Measurements from ENCODE around the gene FOXL2.
A peak's percentile ranks its signal among the peaks of the same experiment; 100 is the strongest.
"Not testable (repeated sequence)": the region's sequence is repeated elsewhere in the genome, so short reads cannot be mapped to it uniquely, and the experiment has no call there.

The FOXL2 gene

DNA sequence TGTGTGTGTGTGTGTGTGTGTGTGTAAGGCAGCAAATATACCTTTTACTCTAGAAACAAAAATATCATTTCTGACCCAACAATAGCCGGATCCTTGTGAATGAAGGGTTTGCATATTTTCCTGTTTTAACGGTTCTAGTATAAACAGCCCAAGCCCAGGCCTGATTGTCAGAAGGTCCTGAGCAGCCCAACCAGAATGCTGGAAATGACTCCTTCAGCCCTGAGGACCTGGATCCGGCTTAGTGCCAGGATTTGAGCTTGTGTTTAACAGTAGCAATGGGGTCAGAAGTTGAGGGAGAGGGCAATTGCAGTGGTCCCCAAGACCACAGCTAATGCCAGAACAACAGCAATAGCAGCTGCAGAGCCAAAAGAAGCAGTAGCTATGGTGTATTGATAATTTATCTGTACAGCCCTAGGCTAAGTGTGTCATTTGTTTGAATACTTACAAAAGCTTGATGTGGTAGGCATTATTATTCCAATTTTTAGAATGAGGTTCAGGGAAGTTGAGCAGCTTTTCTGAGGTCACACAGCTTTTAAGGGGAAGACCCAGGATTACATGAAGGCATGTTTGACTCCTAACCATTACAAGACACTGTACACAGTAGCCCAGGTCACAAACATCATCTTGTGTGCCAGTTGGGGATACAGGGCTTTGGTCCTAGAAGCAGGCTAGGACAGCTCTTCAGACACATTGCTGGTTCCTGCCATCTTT, 12.8 kb downstream of the FOXL2 start:
- peak in 1 of 10 donors; percentile 37 for DNase-seq
- intact Hi-C loops (cut with DNase I) = loop anchor here (2.0 kb wide), 1 partner anchor 395 kb away; no protein-coding TSS in a partner anchor

DNA sequence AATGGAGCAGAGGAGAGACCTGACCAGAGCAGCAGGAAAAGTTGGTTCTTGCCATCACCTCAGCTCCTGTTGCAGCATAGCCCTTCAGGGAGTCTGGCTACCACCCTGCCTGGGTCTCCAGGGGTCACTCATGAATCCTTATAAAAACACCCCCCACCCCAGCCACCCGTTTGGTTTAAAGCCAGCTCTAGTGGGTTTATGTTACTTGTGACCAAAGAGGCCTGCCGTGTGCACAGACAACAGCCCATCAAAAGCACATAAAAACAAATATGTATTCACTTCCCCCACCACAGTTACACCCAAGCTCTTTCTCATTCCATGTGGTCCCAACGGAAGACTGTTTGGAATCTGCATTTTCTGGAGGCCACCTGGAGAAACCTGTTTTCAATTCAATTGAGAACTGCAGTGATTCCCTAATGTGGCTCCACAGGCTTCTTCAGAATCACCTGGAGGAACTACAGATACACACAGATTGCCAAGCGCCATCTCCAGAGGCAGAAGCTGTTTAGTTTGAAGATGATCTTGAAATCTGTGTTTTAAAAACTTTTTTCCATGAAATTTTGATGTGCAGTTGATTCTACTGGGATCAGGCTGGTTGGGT, 13.8 kb downstream of the FOXL2 start:
- intact Hi-C loops (cut with DNase I) = no loop called here

DNA sequence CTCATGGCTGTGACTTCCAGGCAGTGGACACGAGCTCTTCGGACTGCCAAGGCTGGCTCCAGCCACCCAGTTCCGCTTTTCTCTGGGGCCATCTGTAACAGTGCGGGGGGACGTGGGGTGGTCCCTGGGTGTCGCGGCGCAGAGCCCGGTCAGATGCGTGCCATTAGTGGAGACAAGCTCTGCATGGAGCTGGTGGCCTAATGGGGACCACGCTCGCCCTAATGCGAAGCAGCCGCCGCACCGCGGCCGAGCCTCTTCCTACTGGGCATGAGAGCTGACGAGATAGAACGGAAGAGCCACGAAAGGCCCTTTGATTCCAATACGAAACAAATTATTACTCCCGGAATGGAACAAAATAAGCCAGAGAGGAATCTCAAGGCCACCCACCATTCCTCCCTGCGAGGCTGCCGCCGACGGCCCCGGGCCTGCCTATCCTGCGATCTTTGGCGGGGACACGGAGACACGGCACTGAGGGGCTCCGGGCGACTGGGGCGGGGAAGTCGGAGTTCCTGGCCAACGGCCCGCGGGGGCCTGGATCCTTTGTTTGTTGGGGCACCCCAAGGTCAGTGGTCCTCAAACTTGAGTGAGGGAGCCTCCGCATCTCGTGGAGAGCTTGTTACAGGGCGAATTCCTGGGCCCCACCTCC, 18.1 kb downstream of the FOXL2 start:
- intact Hi-C loops (cut with DNase I) = no loop called here
- peak in 1 of 10 donors; percentile 30 for DNase-seq

More for the DNA sequence above, 13.8 kb downstream of the FOXL2 start:
- no peak for DNase-seq

DNA sequence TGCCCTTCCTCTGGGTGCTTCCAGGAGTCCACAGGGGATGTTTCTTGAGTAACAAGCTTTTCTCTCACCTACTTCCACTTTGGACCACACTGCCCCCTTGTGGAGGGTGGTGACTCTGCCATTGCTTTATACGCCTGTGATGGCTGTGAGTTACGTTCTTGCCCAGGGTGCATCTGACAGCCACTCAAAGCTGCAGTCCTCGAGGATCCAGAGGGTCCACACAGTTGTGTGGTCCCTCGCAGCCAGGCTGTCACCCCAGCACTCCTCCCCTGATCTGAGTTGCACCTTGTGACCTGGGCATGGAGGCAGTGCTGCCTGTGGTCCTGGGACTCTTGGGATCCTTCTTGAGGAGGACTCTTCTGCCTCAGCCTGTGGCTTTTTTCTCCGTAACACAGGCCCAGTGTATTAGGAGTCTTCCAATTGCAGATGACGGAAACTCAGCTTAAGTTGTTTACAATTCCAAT, 23.4 kb downstream of the FOXL2 start:
- intact Hi-C loops (cut with DNase I) = loop anchor here (5.0 kb wide), 1 partner anchor 506 kb away; no protein-coding TSS in a partner anchor
- peak in 9 of 10 donors; percentile 43 to 95 (median 78) for DNase-seq

DNA sequence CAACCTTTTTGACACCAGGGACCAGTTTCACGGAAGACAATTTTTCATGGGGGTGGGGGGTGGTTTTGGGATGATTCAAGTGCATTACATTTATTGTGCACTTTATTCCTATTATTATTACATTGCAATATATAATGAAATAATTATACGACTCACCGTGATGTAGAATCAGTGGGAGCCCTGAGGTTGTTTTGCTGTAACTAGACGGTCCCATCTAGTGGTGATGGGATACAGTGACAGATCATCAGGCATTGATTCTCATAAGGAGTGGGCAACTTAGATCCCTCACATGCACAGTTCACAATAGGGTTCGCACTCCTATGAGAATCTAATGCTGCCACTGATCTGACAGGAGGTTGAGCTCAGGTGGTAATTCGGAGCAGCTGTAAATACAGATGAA, 24.5 kb downstream of the FOXL2 start:
- intact Hi-C loops (cut with DNase I) = loop anchor here (5.0 kb wide), 1 partner anchor 505 kb away; no protein-coding TSS in a partner anchor
- DNase-seq = not testable (repeated sequence)

DNA sequence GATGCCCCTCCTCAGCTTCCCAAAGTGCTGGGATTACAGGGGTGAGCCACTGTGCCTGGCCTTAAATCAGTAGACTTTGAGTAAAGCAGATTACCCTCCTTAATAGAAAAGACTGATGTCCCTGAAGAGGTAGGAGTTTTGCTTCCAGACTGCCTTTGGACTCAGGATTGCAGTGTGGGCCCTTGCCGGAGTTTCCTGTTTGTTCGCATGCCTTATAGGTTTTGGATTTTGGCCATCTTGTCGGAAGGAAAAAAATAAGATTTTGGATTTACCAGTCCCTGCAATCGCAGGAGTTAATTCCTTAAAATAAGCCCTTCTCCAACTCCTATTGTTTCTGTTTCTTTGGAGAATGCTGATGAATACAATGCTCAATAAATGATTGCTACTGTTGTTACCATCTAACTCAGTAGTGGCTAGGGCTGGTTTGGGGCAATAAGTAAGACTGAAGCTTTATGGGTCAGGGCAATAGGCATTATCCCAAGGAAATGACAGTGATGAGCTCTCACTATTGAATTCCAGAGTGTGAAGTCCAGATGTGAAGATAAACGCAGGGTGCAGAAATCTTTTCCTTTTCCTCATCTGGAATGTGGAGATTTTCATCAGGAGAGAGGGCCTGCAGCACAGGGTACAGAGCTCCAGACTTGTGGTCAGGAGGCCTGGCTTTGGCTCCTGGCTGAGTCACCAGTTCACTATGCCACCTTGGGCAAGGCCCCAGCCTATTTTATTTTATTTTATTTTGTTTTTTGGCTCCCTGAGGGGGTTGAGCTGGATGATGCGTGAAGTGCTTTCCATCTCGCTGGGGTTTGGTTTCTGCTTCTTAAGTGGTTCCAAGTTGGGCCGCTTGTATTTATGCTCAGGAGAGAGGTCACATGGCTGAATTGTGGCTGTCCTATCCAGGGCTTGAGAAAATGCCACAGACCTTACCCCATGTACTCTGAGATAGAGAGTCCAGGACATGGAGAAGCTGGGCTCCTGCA, 25.3 kb downstream of the FOXL2 start:
- peak in 1 of 10 donors; percentile 33 for DNase-seq
- intact Hi-C loops (cut with DNase I) = loop anchor here (5.0 kb wide), 1 partner anchor 504 kb away; no protein-coding TSS in a partner anchor

DNA sequence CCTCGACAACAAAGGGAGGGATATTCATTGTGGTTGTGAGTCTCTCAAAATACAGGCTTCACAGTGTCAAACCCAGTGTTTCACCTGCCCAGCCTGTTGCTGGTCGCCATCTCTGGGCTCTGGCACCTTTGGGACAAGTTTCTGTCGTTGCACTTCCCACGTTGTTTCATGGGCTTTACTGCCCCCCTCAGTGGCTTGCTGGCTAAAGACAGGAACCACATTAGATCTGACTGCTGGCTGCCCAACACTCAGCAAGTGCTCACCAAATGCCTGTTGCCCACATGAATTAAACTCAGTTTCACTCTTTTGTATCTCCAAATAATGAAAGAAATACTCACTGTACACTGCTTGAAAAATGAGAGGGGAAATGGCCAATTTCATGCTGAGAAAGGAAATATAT, 27.6 kb downstream of the FOXL2 start:
- peak in 1 of 10 donors; percentile 5 for DNase-seq
- intact Hi-C loops (cut with DNase I) = loop anchor here (5.0 to 10.0 kb wide), 2 partner anchors 142 to 445 kb away; no protein-coding TSS in a partner anchor

DNA sequence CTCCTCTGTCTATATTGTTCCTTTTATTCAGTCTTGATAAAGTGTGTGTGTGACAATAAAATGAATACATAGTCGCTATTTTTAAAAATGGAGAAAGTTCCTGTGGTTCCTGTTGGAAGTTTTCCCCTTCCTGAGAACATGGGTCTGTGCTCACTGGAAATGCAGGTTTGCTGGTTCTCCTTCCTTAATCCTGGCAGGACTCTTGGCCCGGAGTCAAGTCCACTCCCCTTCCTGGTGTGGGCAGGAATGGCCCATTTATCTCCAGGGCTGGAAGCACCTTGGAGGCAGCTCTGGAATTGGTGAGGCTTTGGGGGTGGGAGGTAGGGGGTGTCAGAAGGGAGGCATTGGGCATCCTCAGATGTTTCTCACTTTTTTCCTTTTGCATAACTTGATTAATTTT, 30.1 kb downstream of the FOXL2 start:
- no peak for DNase-seq
- intact Hi-C loops (cut with DNase I) = loop anchor here (1.0 to 10.0 kb wide), 3 partner anchors 140 to 442 kb away; partner anchors contain the start of gene CEP70

DNA sequence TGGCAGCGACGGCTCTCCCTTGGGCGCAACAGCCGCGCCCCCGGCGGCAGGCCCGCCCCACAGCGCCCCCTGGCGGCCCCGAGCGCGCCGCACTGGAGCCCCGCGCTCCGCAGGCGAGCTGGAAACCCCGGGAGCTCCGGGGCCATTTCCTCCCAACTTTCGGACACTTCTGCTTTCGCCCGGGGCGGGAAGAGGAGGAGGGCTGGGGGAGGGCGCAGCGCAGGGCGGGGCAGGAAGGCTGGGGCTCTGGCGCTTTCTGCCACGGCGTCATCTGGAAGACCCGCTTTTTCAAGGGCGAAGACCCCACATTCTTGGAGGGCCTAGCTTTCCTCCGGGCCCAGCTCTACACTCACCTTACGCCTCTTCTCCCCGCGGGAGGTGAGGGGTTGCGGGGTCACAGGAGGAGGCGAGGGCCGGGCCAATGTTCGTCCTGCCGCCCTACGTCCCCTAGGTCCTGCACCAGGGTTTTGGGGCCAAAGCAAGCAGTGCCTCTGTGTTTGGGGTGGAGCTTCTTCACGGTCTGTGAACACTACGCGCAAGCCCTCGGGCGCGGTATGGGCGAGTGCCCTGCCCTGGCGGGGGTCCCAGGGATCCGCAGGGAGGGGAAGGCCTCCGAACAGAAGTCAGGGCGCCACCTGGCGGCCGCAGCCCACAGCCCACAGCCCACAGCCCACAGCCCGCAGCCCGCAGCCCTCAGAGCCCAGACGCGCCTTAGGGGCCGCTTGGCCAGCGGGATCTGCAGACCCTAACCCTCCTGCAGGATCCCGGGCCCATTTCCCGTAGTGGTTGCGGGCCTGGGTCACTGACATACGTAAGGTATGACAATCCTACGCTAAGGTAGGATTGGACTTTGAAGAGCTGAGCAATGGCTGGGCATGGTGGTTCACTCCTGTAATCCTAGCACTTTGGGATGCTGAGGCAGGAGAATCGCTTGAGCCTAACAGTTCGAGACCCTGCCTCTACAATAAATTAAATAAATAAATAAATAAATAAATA, 31.1 kb downstream of the FOXL2 start:
- intact Hi-C loops (cut with DNase I) = loop anchor here (1.0 to 10.0 kb wide), 5 partner anchors 83 to 441 kb away; partner anchors contain the start of gene CEP70
- DNase-seq = peak; percentile 70 to 97 (median 84)

DNA sequence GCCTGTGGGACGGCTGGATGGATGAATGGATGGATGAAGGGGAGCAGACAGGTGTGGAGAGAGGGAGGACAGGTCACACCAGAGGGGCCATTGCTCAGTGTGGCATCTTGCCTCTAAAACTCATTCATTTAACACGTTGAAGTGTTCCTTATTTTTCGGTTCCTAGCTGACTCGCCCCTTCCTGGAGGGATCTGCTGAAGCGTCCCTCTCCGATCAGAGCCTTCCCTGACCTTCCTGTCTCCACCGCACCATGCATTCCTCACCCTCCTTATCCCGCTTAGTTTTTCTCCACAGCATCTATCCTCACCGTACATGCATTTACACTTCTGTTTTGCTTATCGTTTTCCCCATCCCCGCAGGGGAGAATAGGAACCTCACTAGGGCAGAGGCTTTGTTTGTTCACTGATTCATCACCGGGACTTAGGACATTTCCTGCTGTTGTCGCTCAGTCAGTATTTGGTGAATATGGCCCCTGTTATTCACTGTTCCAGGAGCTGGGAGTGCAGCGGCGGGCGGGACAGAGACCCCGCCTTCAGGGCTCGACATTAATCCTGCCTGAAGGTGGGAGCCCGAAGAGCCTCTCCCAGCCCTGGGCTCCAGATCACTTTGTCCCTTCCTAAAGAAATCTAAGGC, 32.0 kb downstream of the FOXL2 start:
- intact Hi-C loops (cut with DNase I) = loop anchor here (1.0 to 10.0 kb wide), 5 partner anchors 82 to 440 kb away; no protein-coding TSS in a partner anchor
- no peak for DNase-seq

DNA sequence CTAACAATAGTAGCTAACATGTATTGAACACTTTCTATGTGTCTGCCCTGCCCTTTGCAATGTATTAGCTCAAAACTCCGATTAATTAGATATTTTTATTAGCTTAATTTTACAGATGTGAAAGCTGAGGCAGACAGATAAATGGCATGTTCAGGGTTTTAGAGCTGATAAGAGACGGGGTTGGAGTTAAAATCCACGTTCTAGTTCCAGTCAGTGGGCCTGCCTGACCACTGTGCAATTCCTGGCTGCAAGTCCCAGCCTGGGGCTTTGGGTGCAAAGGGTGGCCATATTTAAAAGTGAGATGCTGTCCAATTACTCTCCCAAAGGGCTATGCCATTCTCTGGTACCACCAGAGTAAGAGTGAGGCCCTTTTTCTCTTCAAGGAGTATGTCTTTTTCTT, 33.2 kb downstream of the FOXL2 start:
- intact Hi-C loops (cut with DNase I) = loop anchor here (2.0 to 10.0 kb wide), 3 partner anchors 81 to 439 kb away; no protein-coding TSS in a partner anchor
- no peak for DNase-seq

DNA sequence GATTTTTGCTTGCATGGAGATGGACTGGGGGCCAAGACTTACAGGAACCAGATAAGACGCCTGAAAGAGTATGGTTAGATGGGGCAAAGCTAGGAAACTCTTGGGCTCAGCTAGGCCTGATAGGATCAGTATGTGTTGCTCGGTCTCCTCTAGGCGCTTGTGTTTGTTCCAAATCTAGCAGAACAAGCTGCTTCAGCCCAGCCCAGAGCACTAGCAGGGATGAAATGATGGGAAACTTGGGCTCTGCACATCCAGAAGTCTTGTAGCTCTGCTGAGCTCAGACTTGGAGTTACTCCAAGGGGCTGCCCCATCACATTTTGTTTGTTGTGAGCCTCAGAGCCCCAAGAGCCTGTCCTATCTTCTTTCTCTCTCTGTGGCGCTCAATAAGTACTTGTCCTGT, 34.7 kb downstream of the FOXL2 start:
- intact Hi-C loops (cut with DNase I) = loop anchor here (5.0 to 10.0 kb wide), 2 partner anchors 300 to 437 kb away; no protein-coding TSS in a partner anchor
- peak in 1 of 10 donors; percentile 8 for DNase-seq

DNA sequence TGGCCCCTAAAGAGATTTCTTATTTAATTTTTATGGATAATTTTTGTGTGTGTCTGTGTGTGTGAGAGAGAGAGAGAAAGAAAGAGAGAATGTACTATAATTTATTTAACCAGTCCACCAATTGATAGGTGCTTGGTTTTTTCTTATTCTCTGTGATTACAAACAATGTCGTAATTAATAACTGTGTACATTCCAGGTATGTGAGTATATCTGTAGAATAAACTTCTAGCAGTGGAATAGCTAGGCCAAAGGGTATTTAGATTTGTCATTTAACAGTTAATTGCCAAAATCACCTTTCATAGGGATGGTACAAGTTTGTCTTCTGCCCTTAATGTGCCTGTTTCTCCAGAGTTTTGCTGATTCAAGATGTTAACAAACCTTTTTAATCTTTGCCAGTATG, 35.3 kb downstream of the FOXL2 start:
- DNase-seq = no peak
- intact Hi-C loops (cut with DNase I) = loop anchor here (5.0 to 10.0 kb wide), 2 partner anchors 299 to 437 kb away; no protein-coding TSS in a partner anchor

DNA sequence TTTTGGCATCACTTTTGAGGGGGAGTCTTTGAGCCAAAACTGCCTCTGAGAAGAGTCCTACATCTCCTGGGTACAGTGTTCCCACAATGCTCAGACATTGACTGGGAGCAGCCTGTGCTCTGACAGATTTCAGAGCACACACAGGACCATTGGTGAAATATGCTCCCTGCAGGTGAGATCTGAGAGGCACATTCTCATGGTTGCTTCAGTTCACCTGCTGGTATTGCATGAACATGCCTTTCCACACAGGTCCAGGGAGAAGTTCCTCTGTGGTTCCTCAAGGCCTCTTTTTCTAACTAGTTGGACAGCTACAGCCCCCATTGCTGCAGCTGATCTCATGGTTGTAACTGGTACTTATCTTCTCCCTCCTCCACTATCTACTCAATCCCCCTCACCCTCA, 37.0 kb downstream of the FOXL2 start:
- no peak for DNase-seq
- intact Hi-C loops (cut with DNase I) = loop anchor here (5.0 to 10.0 kb wide), 2 partner anchors 298 to 435 kb away; no protein-coding TSS in a partner anchor

DNA sequence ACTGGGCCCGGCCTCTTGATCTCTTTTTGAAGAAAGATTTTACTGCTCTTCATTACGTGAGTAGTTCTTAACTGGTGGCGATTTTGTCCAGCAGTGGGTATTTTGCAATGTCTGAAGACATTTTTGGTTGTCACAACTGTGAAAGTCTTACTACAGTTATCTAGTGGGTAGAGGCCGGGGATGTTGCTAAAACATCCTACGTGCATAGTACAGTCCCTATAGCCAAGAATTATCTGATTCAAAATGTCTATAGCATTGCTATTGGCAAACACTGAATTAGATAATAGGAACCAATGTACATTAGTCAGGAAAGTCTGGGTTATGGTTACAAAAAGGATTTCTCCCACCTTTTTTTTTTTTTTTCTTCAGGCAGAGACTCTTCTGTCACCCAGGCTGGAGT, 38.1 kb downstream of the FOXL2 start:
- no peak for DNase-seq
- intact Hi-C loops (cut with DNase I) = no loop called here

DNA sequence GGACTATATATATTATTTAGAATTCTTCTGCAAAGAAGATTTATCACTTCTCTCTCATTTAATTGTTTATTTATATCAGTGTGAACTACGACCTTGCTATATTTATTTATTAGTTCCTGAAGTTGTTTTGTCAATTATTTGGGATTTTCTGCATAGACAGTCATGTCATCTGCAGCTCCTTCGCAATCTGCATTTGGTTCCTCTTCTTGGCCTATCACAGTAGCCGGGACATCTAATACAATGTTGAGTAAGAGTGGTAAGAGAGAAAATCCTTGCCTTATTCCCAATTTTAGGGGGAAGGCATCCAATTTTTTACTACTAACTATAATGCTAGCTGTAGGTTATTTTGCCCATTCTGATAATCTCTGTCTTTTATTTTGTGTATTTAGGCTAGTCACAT, 39.4 kb downstream of the FOXL2 start:
- intact Hi-C loops (cut with DNase I) = no loop called here
- no peak for DNase-seq

DNA sequence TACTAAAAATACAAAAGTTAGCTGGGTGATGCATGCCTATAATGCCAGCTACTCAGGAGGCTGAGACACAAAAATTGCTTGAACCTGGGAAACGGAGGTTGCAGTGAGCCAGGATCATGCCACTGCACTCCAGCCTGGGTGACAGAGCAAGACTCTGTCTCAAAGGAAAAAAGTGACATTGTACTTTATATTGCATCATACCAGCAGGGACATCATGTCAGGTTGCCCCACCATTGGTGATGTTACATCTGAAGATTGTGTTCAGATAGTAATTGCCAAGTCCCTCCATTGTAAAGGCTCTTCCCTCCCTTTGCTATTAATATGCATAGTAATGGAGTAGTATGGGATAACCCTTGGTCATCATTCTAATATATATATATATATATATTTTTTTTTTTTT, 44.8 kb downstream of the FOXL2 start:
- intact Hi-C loops (cut with DNase I) = no loop called here
- DNase-seq = no peak

DNA sequence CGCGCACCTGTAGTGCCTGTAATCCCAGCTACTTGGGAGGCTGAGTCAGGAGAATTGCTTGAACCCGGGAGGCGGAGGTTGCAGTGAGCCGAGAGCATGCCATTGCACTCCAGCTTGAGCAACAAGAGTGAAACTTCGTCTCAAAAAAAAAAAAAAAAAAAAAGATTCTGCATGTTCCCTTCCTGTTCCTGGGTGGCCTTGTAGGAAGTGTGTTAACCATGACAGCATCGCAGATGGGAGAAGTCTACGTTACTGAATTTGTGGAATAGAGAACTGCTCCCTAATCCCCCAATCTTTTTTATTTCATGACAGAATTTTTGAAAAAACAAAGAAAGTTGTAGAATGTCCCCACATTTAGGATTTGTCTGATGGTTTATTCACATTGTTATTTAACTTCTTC, 45.4 kb downstream of the FOXL2 start:
- intact Hi-C loops (cut with DNase I) = no loop called here

More for the DNA sequence above, 45.4 kb downstream of the FOXL2 start:
- no peak for DNase-seq
